RCC 7860 (cell line): ENCODE results near the gene PXDN.

ENCODE experiments used
- DNase-seq: peaks from one replicate; pipeline ENCODE4 v3.0.0-alpha.2; 2015; ENCODE audit warnings: low spot score
- FAIRE-seq: peaks from 2 replicates; lab custom pipeline; 2012; peaks lifted over from hg19 to GRCh38; lab: Jason Lieb, UNC

Gene PXDN

GRCh38 chr2:1640301-1641135, 103.8 kb downstream of the PXDN start:
- FAIRE-seq, result no peak
- DNase-seq, result no peak

GRCh38 chr2:1639086-1639858, 105.0 kb downstream of the PXDN start:
- DNase-seq (no peak), FAIRE-seq (no peak)

- FAIRE-seq, result no peak
Measured at GRCh38 chr2:1638281-1638860, 105.9 kb downstream of the PXDN start.

GRCh38 chr2:1636791-1637415, 107.4 kb downstream of the PXDN start:
- FAIRE-seq (no peak), DNase-seq (no peak)

More at GRCh38 chr2:1638281-1638860, 105.9 kb downstream of the PXDN start:
- DNase-seq, result peak; percentile 22

- no peak for DNase-seq
- no peak for FAIRE-seq
Measured at GRCh38 chr2:1635823-1636222, 108.5 kb downstream of the PXDN start.

- DNase-seq (no peak), FAIRE-seq (no peak)
Measured at GRCh38 chr2:1634681-1635341, 109.5 kb downstream of the PXDN start.

GRCh38 chr2:1633936-1634587, 110.3 kb downstream of the PXDN start:
- DNase-seq (no peak), FAIRE-seq (no peak)

- DNase-seq, result no peak
- FAIRE-seq, result no peak
Measured at GRCh38 chr2:1633092-1633671, 111.1 kb downstream of the PXDN start.

- FAIRE-seq, result no peak
- no peak for DNase-seq
Measured at GRCh38 chr2:1632510-1632909, 111.8 kb downstream of the PXDN start.

GRCh38 chr2:1632002-1632348, 112.3 kb downstream of the PXDN start:
- peak; percentile 49 for DNase-seq
- FAIRE-seq, result no peak

GRCh38 chr2:1631292-1632001, 112.9 kb downstream of the PXDN start:
- FAIRE-seq, result no peak
- no peak for DNase-seq

GRCh38 chr2:1628893-1629292, 115.4 kb downstream of the PXDN start:
- DNase-seq (no peak), FAIRE-seq (no peak)

GRCh38 chr2:1627628-1628381, 116.5 kb downstream of the PXDN start:
- no peak for FAIRE-seq
- no peak for DNase-seq

GRCh38 chr2:1626271-1626681, 118.0 kb downstream of the PXDN start:
- no peak for DNase-seq
- no peak for FAIRE-seq

- peak; percentile 35 for FAIRE-seq
Measured at GRCh38 chr2:1625281-1626001, 118.9 kb downstream of the PXDN start.

GRCh38 chr2:1623906-1624445, 120.3 kb downstream of the PXDN start:
- FAIRE-seq, result no peak
- DNase-seq, result no peak

More at GRCh38 chr2:1625281-1626001, 118.9 kb downstream of the PXDN start:
- peak; percentile 71 for DNase-seq

- FAIRE-seq (no peak), DNase-seq (no peak)
Measured at GRCh38 chr2:1622521-1623200, 121.7 kb downstream of the PXDN start.
